PC-3 (cell line): ENCODE results near the gene DRD2.

Experiments
- CTCF ChIP-seq: fragments of 300-600 bp; sonication (generic); conservative IDR thresholded peaks from 2 replicates; pipeline ENCODE4 v1.5.1; 2017; ENCODE audit warnings: antibody characterized with exemption, low read depth, mild to moderate bottlenecking, low read length
- EZH2 ChIP-seq: fragments of 300-600 bp; sonication (generic); IDR thresholded peaks from one replicate; pipeline ENCODE4 v1.6.1; 2017; ENCODE audit warnings: antibody characterized with exemption, mild to moderate bottlenecking, low read length; ENCODE audit not compliant: unreplicated experiment
- EZH2phosphoT487 ChIP-seq: fragments of 300-600 bp; sonication (generic); IDR thresholded peaks from 2 replicates; pipeline ENCODE4 v1.6.1; 2018; ENCODE audit warnings: mild to moderate bottlenecking, antibody characterized with exemption, low read length, borderline replicate concordance

DNA sequence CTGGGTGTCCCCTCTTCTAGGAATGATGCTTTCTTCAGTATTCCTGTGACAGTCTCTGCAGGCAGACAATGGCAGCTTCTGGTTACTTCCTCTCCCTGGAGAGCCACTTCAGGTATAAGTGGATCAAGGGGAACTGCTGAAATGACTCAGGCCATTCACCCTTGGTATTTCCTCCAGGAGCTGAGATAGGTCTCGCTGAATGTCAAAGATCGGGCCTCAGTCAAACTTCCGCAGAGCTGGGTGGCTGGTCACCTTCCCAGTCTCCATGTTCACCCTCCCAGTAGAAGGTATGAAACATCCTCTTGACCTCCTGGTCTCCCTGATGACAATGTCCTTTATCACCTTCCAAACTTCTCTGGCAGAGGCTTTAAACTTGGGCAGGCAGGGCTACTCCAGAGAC, 89.4 kb downstream of the DRD2 start:
- TF ChIP-seq CTCF (no peak), EZH2phosphoT487 (no peak), EZH2 (no peak)
